MM.1S (cell line): Measurements from ENCODE around the gene TBC1D3I.

ENCODE experiments used
- DNase-seq: peaks from one replicate; pipeline ENCODE4 v3.0.0-alpha.2; 2015
- H2AFZ ChIP-seq: fragments of 300-600 bp; sonication (generic); 2 replicates; pipeline ENCODE4 v1.6.0; 2016; ENCODE audit warnings: antibody characterized with exemption, low read length
- H3F3A ChIP-seq: fragments of 300-600 bp; sonication (generic); 2 replicates; pipeline ENCODE4 v1.6.1; 2016; ENCODE audit warnings: mild to moderate bottlenecking, antibody characterized with exemption, low read length, moderate library complexity, mixed read lengths; ENCODE audit not compliant: insufficient read depth
- H3K27ac ChIP-seq: fragments of 300-600 bp; sonication (generic); 2 replicates; pipeline ENCODE4 v1.5.1; 2016; ENCODE audit warnings: mild to moderate bottlenecking, low read length
- H3K27me3 ChIP-seq: fragments of 300-600 bp; sonication (generic); replicated peaks from 2 replicates; pipeline ENCODE4 v1.6.0; 2016; ENCODE audit warnings: low read length; ENCODE audit not compliant: insufficient read depth
- H3K36me3 ChIP-seq: fragments of 300-600 bp; sonication (generic); replicated peaks from 2 replicates; pipeline ENCODE4 v1.6.1; 2016; ENCODE audit warnings: mild to moderate bottlenecking, low read length, mixed read lengths; ENCODE audit not compliant: insufficient read depth
- H3K4me1 ChIP-seq: fragments of 300-600 bp; sonication (generic); 2 replicates; pipeline ENCODE4 v1.6.1; 2016; ENCODE audit warnings: low read length, mixed read lengths
- H3K4me2 ChIP-seq: fragments of 300-600 bp; sonication (generic); 2 replicates; pipeline ENCODE4 v1.6.0; 2016; ENCODE audit warnings: low read depth, low read length
- H3K4me3 ChIP-seq: fragments of 300-600 bp; sonication (generic); 2 replicates; pipeline ENCODE4 v1.5.1; 2016; ENCODE audit warnings: low read length, mixed read lengths
- H3K79me2 ChIP-seq: fragments of 300-600 bp; sonication (generic); 2 replicates; pipeline ENCODE4 v1.6.1; 2016; ENCODE audit warnings: mixed run types, low read length, mixed read lengths
- H3K9ac ChIP-seq: fragments of 300-600 bp; sonication (generic); 2 replicates; pipeline ENCODE4 v1.6.1; 2016; ENCODE audit warnings: low read length, mixed read lengths
- H3K9me2 ChIP-seq: fragments of 300-600 bp; sonication (generic); replicated peaks from 2 replicates; pipeline ENCODE4 v1.6.1; 2016; ENCODE audit warnings: mild to moderate bottlenecking, low read length, mixed read lengths; ENCODE audit not compliant: insufficient read depth
- H3K9me3 ChIP-seq: fragments of 300-600 bp; sonication (generic); replicated peaks from 2 replicates; pipeline ENCODE4 v1.6.1; 2016; ENCODE audit warnings: mild to moderate bottlenecking, low read length, mixed read lengths; ENCODE audit not compliant: insufficient read depth
- H4K20me1 ChIP-seq: fragments of 300-600 bp; sonication (generic); 2 replicates; pipeline ENCODE4 v1.6.1; 2016; ENCODE audit warnings: mild to moderate bottlenecking, low read length, moderate library complexity, mixed read lengths; ENCODE audit not compliant: insufficient read depth
- CTCF ChIP-seq: fragments of 300-600 bp; sonication (generic); IDR thresholded peaks from 2 replicates; pipeline ENCODE4 v1.5.1; 2016; ENCODE audit warnings: antibody characterized with exemption, low read length, mixed read lengths
- EZH2 ChIP-seq: fragments of 300-600 bp; sonication (generic); optimal IDR thresholded peaks from 2 replicates; pipeline ENCODE3; 2017; ENCODE audit warnings: low read depth, mild to moderate bottlenecking, antibody characterized with exemption, low read length, mixed read lengths
- EZH2phosphoT487 ChIP-seq: fragments of 300-600 bp; sonication (generic); IDR thresholded peaks from 2 replicates; pipeline ENCODE4 v1.6.1; 2018; ENCODE audit warnings: antibody characterized with exemption, low read length

TBC1D3I gene

GRCh38 chr17:36214918-36215317 is 49.5 kb downstream of the TBC1D3I start:
- TF ChIP-seq CTCF (no peak), EZH2 (no peak), EZH2phosphoT487 (no peak)
- no peak overlapping the region for H2AFZ ChIP-seq
- H3F3A ChIP-seq: peaks cover 18% of the 10 kb centered on the region
- no peaks in the 10 kb centered on the region for H4K20me1 ChIP-seq
- H3K9ac ChIP-seq: no peak overlapping the region
- H3K4me2 ChIP-seq: no peak overlapping the region
- H3K9me3 ChIP-seq: no peaks in the 10 kb centered on the region
- no peak overlapping the region for H3K27ac ChIP-seq
- H3K27me3 ChIP-seq: no peaks in the 10 kb centered on the region
- no peaks in the 10 kb centered on the region for H3K9me2 ChIP-seq
- H3K79me2 ChIP-seq: peaks cover 10% of the 10 kb centered on the region
- peak; percentile 5 for DNase-seq
- peaks cover 36% of the 10 kb centered on the region for H3K4me1 ChIP-seq
- H3K36me3 ChIP-seq: no peaks in the 10 kb centered on the region
- no peak overlapping the region for H3K4me3 ChIP-seq

GRCh38 chr17:36213695-36214094 is 50.7 kb downstream of the TBC1D3I start:
- Histone ChIP-seq H4K20me1 (no peaks in the 10 kb centered on the region), H3K4me1 (peaks cover 43% of the 10 kb centered on the region), H3K4me3 (no peak overlapping the region), H3K9ac (no peak overlapping the region), H3K9me3 (no peaks in the 10 kb centered on the region), H3K27ac (no peak overlapping the region), H2AFZ (no peak overlapping the region), H3K36me3 (no peaks in the 10 kb centered on the region), H3K9me2 (no peaks in the 10 kb centered on the region), H3K79me2 (peaks cover 10% of the 10 kb centered on the region), H3K27me3 (no peaks in the 10 kb centered on the region), H3F3A (peaks cover 24% of the 10 kb centered on the region), H3K4me2 (no peak overlapping the region)
- DNase-seq: peak; percentile 5
- TF ChIP-seq CTCF (no peak), EZH2phosphoT487 (no peak), EZH2 (no peak)

GRCh38 chr17:36212966-36213365 is 51.4 kb downstream of the TBC1D3I start:
- Histone ChIP-seq H3K79me2 (peaks cover 10% of the 10 kb centered on the region), H3K9ac (no peak overlapping the region), H3K9me2 (no peaks in the 10 kb centered on the region), H3K27me3 (no peaks in the 10 kb centered on the region), H3K27ac (no peak overlapping the region), H3K36me3 (no peaks in the 10 kb centered on the region), H3K4me1 (peaks cover 43% of the 10 kb centered on the region), H3K9me3 (no peaks in the 10 kb centered on the region), H3K4me2 (no peak overlapping the region), H4K20me1 (no peaks in the 10 kb centered on the region), H3K4me3 (no peak overlapping the region), H3F3A (peaks cover 24% of the 10 kb centered on the region), H2AFZ (no peak overlapping the region)
- DNase-seq: peak; percentile 5
- TF ChIP-seq EZH2: no peak
- TF ChIP-seq EZH2phosphoT487: no peak
- TF ChIP-seq CTCF: no peak
